Caco-2 (cell line): ENCODE results near the gene RAD18. TPM values are rescaled to one million over a fixed set of nuclear protein-coding genes. Genes with fewer than 3 reads are reported as not detected.

Experiments used
- BruUV-seq: library from RNA; stranded (reverse); fragments of 400-500 nt; replicated peaks from 2 replicates; lab custom pipeline; 2021; lab: Mats Ljungman, UMichigan
- CTCF ChIA-PET: fragments of 300-600 bp; sonication (Branson Sonifier 250); formaldehyde crosslinking; loops from one replicate; lab custom pipeline; 2022; ENCODE audit warnings: antibody characterized with exemption; lab: Charles Lee
- POLR2A ChIA-PET: fragments of 300-600 bp; sonication (Branson Sonifier 250); formaldehyde crosslinking; loops from one replicate; lab custom pipeline; 2022; ENCODE audit warnings: antibody characterized with exemption; lab: Charles Lee
- DNase-seq, 2 experiments: peaks; one replicate each; pipeline versions ENCODE4 v3.0.0 to v3.0.0-alpha.2; 2020 to 2022
- H3K27me3 ChIP-seq: replicated peaks from 2 replicates; pipeline ENCODE4 v1.6.0; 2011; ENCODE audit warnings: low read length; ENCODE audit not compliant: control insufficient read depth, insufficient read depth
- H3K36me3 ChIP-seq: 2 replicates; pipeline ENCODE4 v1.5.1; 2011; ENCODE audit warnings: low read length; ENCODE audit not compliant: control insufficient read depth, insufficient read depth
- H3K4me1 ChIP-seq: fragments of 250-450 bp; sonication (Bioruptor Pico); 2 replicates; pipeline ENCODE4 v1.5.1; 2020; ENCODE audit warnings: mild to moderate bottlenecking
- H3K4me3 ChIP-seq: 2 replicates; pipeline ENCODE4 v1.5.1; 2011; ENCODE audit warnings: low read depth, mild to moderate bottlenecking, control low read depth, low read length
- H3K9me3 ChIP-seq: fragments of 250-450 bp; sonication (Bioruptor Pico); 2 replicates; pipeline ENCODE4 v1.5.1; 2020; ENCODE audit warnings: mild to moderate bottlenecking, moderate library complexity
- H3K27ac Mint-ChIP-seq: one replicate; pipeline ENCODE4 v1.8.0; 2022; ENCODE audit warnings: mixed read lengths; ENCODE audit not compliant: unreplicated experiment
- H3K27me3 Mint-ChIP-seq: one replicate; pipeline ENCODE4 v1.8.0; 2022; ENCODE audit warnings: mixed read lengths; ENCODE audit not compliant: insufficient read depth, unreplicated experiment
- H3K36me3 Mint-ChIP-seq: one replicate; pipeline ENCODE4 v1.8.0; 2022; ENCODE audit warnings: mild to moderate bottlenecking, mixed read lengths; ENCODE audit not compliant: insufficient read depth, unreplicated experiment
- H3K4me1 Mint-ChIP-seq: one replicate; pipeline ENCODE4 v1.8.0; 2022; ENCODE audit warnings: low read depth, mixed read lengths; ENCODE audit not compliant: unreplicated experiment
- H3K4me3 Mint-ChIP-seq: one replicate; pipeline ENCODE4 v1.8.0; 2022; ENCODE audit warnings: mild to moderate bottlenecking, moderate library complexity, mixed read lengths; ENCODE audit not compliant: unreplicated experiment
- H3K9me3 Mint-ChIP-seq: one replicate; pipeline ENCODE4 v1.8.0; 2022; ENCODE audit warnings: mixed read lengths; ENCODE audit not compliant: unreplicated experiment
- intact Hi-C: fragments of 100-400 bp; cut with micrococcal nuclease; formaldehyde crosslinking; loops from one replicate; pipeline ENCODE4 v1.10.0; 2022; ENCODE audit not compliant: unreplicated experiment
- total RNA-seq: library from RNA; stranded (reverse); gene quantifications from 2 replicates; pipeline ENCODE4 v1.2.3, GENCODE V29; 2022
- TF ChIP-seq, protein P1 (sequence below), 2 experiments: fragments of 200-600 bp in 1 of 2; IDR thresholded peaks; 1 replicate in 1 of 2; 2 replicates in 1 of 2; pipeline versions ENCODE4 v1.5.1 to v1.8.0; 2011 to 2022; ENCODE audit warnings: antibody characterized with exemption in 1 of 2, control low read depth in 1 of 2, inconsistent platforms in 1 of 2, low read depth in 1 of 2, low read length in 1 of 2, mild to moderate bottlenecking in 1 of 2, moderate library complexity in 1 of 2; ENCODE audit not compliant: insufficient read depth in 1 of 2, severe bottlenecking in 1 of 2, unreplicated experiment in 1 of 2

Gene RAD18
- total RNA-seq, 1 experiment from 2014 or later: 19.3 TPM

DNA sequence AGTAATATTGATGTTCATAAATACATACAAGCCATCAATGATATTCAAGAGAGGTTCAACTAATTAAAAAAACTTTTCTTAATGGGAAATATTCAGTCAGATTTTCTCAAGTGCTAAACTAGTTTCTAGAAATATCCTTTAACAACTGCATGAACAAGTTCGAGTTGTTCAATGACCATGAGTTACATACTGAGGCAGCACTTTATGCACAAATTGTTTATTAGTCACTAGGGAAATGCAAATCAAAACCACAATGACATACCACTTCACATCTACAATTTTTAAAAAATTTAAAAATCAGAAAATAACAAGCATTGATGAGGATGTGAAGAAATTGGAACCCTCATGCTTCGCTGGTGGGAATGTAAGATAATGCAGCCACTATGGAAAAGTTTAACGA lies 62.4 kb downstream of the RAD18 start:
- TF ChIP-seq, protein P1, sequence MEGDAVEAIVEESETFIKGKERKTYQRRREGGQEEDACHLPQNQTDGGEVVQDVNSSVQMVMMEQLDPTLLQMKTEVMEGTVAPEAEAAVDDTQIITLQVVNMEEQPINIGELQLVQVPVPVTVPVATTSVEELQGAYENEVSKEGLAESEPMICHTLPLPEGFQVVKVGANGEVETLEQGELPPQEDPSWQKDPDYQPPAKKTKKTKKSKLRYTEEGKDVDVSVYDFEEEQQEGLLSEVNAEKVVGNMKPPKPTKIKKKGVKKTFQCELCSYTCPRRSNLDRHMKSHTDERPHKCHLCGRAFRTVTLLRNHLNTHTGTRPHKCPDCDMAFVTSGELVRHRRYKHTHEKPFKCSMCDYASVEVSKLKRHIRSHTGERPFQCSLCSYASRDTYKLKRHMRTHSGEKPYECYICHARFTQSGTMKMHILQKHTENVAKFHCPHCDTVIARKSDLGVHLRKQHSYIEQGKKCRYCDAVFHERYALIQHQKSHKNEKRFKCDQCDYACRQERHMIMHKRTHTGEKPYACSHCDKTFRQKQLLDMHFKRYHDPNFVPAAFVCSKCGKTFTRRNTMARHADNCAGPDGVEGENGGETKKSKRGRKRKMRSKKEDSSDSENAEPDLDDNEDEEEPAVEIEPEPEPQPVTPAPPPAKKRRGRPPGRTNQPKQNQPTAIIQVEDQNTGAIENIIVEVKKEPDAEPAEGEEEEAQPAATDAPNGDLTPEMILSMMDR (IDR thresholded peaks at IDR 0.05; ENCODE audit: insufficient read depth in 1 of 2, low read depth in 1 of 2, low read length in 1 of 2, severe bottlenecking in 1 of 2, unreplicated experiment in 1 of 2): no peak
- no peaks in the 10 kb centered on the region for H3K27me3 ChIP-seq
- H3K36me3 ChIP-seq: no peaks in the 10 kb centered on the region
- intact Hi-C loops: loop anchor here (5.0 kb wide), 1 partner anchor 134 kb away; the partner anchor contains the start of gene OXTR
- Mint-ChIP-seq H3K27me3 (no peaks in the 10 kb centered on the region), H3K36me3 (peaks cover 12% of the 10 kb centered on the region), H3K9me3 (no peaks in the 10 kb centered on the region), H3K27ac (no peak overlapping the region), H3K4me3 (no peak overlapping the region), H3K4me1 (no peaks in the 10 kb centered on the region)
- no peak for DNase-seq
- POLR2A ChIA-PET: no interaction called here
- CTCF ChIA-PET: no interaction called here
- BruUV-seq: no TSS peak
- H3K9me3 ChIP-seq: no peaks in the 10 kb centered on the region
- no peaks in the 10 kb centered on the region for H3K4me1 ChIP-seq
- no peak overlapping the region for H3K4me3 ChIP-seq

DNA sequence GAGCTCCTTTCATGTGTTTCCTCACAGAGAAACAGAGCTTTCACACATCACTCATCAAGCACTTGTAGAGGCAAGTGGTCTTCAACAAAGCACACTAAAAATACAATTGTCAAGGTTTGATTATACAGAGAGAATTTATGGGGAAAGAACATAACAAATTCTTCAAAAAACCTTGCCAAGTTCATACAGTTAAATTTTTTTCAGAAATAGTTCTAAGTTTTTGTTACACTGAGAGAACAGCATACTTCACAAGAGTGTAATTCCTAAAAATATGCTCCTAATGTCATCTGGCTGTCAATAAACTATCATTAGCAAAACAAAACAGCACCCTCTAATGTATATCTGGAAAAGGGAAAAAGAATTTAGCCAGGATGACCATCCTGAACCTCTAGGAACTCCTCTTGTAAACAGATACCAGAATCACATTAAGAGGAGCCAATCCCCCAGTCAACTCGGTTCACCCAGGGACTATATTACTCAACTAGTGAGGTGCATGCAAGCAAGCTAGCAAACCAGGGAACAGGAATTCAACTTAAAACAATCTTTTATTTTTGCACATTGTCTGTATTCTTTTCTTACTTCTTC lies 63.3 kb downstream of the RAD18 start:
- Histone ChIP-seq H3K4me1 (no peaks in the 10 kb centered on the region), H3K27me3 (no peaks in the 10 kb centered on the region), H3K9me3 (no peaks in the 10 kb centered on the region), H3K4me3 (no peak overlapping the region), H3K36me3 (no peaks in the 10 kb centered on the region)
- TF ChIP-seq, protein P1 (IDR thresholded peaks at IDR 0.05; ENCODE audit: insufficient read depth in 1 of 2, low read depth in 1 of 2, low read length in 1 of 2, severe bottlenecking in 1 of 2, unreplicated experiment in 1 of 2): no peak
- BruUV-seq: no TSS peak
- Mint-ChIP-seq H3K9me3 (no peaks in the 10 kb centered on the region), H3K27me3 (no peaks in the 10 kb centered on the region), H3K27ac (no peak overlapping the region), H3K4me3 (no peak overlapping the region), H3K36me3 (peaks cover 12% of the 10 kb centered on the region), H3K4me1 (no peaks in the 10 kb centered on the region)
- POLR2A ChIA-PET: no interaction called here
- no peak for DNase-seq
- CTCF ChIA-PET: interaction anchor here (0.6 kb wide), 1 partner anchor 84 kb away, joined by 3 read pairs; no protein-coding TSS in a partner anchor
- intact Hi-C loops: loop anchor here (5.0 kb wide), 1 partner anchor 133 kb away; the partner anchor contains the start of gene OXTR

DNA sequence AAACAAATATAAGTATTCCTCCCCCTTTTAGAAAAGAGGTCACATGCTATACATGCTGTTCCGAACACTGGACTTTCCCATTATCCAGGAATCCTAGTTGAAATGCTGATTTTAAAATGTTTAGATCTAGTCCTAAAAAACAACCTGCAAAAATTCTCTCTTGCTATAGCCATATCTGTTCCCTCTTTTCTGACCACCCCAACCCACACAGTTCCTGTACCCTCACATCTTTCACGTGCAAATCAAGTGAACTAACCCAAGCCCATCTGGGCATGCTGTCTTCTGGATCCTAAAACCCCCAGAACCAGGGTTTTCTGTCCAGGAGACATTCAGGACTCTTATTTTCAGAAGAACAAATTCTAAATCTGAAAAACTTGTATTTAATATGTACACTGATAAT lies 67.4 kb downstream of the RAD18 start:
- H3K9me3 Mint-ChIP-seq: no peaks in the 10 kb centered on the region
- H3K4me3 Mint-ChIP-seq: no peak overlapping the region
- no peaks in the 10 kb centered on the region for H3K4me1 Mint-ChIP-seq
- TF ChIP-seq, protein P1 (IDR thresholded peaks at IDR 0.05; ENCODE audit: insufficient read depth in 1 of 2, low read depth in 1 of 2, low read length in 1 of 2, severe bottlenecking in 1 of 2, unreplicated experiment in 1 of 2): no peak
- H3K27ac Mint-ChIP-seq: no peak overlapping the region
- ChIA-PET POLR2A (no interaction called here), CTCF (no interaction called here)
- no peaks in the 10 kb centered on the region for H3K36me3 ChIP-seq
- DNase-seq: no peak
- H3K9me3 ChIP-seq: no peaks in the 10 kb centered on the region
- no peaks in the 10 kb centered on the region for H3K27me3 ChIP-seq
- no TSS peak for BruUV-seq
- peaks cover 12% of the 10 kb centered on the region for H3K36me3 Mint-ChIP-seq
- no peaks in the 10 kb centered on the region for H3K27me3 Mint-ChIP-seq
- no peaks in the 10 kb centered on the region for H3K4me1 ChIP-seq
- no peak overlapping the region for H3K4me3 ChIP-seq
- intact Hi-C loops: no loop called here
